H1 (cell line): Measurements from ENCODE around the gene VAT1L. TPM values are rescaled to one million over a fixed set of nuclear protein-coding genes. Genes with fewer than 3 reads are reported as not detected.

ENCODE experiments used
- BCL11A ChIP-seq, 2 experiments: IDR thresholded peaks; one replicate each; pipeline ENCODE4 v1.6.1; 2011; ENCODE audit warnings: low read depth in 2 of 2, low read length in 2 of 2, mild to moderate bottlenecking in 2 of 2
- CBX8 ChIP-seq: fragments of 300-800, 300-1000 bp; sonication (generic); IDR thresholded peaks from 2 replicates; pipeline ENCODE4 v1.7.1; 2016; ENCODE audit warnings: low read depth, low read length, borderline replicate concordance
- HDAC2 ChIP-seq, 2 experiments: fragments of 300-600 bp in 1 of 2; sonication (generic) in 1 of 2; IDR thresholded peaks; 2 replicates each; pipeline ENCODE4 v1.6.1; 2011 to 2012; ENCODE audit warnings: low read depth in 2 of 2, low read length in 2 of 2, mild to moderate bottlenecking in 2 of 2, moderate library complexity in 2 of 2, borderline replicate concordance in 1 of 2, inconsistent platforms in 1 of 2
- JUND ChIP-seq: IDR thresholded peaks from 2 replicates; pipeline ENCODE4 v1.6.1; 2011; ENCODE audit warnings: mild to moderate bottlenecking, improper control_type of control experiment, low read length
- SIRT6 ChIP-seq: IDR thresholded peaks from one replicate; pipeline ENCODE4 v1.7.1; 2012; ENCODE audit warnings: low read length, inconsistent platforms
- polyA plus RNA-seq, 7 experiments: library from polyadenylated mRNA; depleted of rRNA in 3 of 7; stranded (reverse) in 5 of 7; unstranded in 2 of 7; fragments of >200 nt in 5 of 7; fragments of 200-250 nt in 2 of 7; gene quantifications; 1 replicate in 5 of 7; 2 replicates in 1 of 7; 4 replicates in 1 of 7; pipeline versions ENCODE4 v1.2.1 to v1.2.3, GENCODE V29; 2011 to 2013; ENCODE audit warnings: missing spikeins in 2 of 7, mixed read lengths in 2 of 7
- total RNA-seq: library from RNA; stranded (reverse); fragmentation: NEBNext Ultra II Directional; extraction: Animal tissue kit (Norgen Biotek cat#: 25700); gene quantifications from 2 replicates; pipeline ENCODE4 v1.2.1, GENCODE V29; 2021

The VAT1L gene
- total and polyA plus RNA-seq, 2 of the 8 experiments (the other 6 are each of a cell fraction or from before 2014, with no cell fraction given): 46.3 to 48.2 TPM

GRCh38 chr16:77961814-77962213 is 173.4 kb downstream of the VAT1L start (continued):
- TF ChIP-seq BCL11A (IDR thresholded peaks at IDR 0.05; ENCODE audit: low read depth in 2 of 2, low read length in 2 of 2) (no peak), CBX8 (no peak), HDAC2 (IDR thresholded peaks at IDR 0.05; ENCODE audit: borderline replicate concordance in 1 of 2, low read depth in 2 of 2, low read length in 2 of 2) (no peak), SIRT6 (no peak), JUND (no peak)
